Kasumi-1 (cell line): ENCODE results near the gene ZSCAN10.

Experiments used
- DNase-seq, 2 experiments: peaks; one replicate each; lab custom pipeline; 2025; lab: John Stamatoyannopoulos, UW

The ZSCAN10 gene

GRCh38 chr16:3134338-3135125 is 35.4 kb upstream of the ZSCAN10 start, which contains the start of gene ZNF213:
Gene ZNF213 (plus strand): TSS chr16:3135029. CDS start chr16:3137281, 2,252 bp downstream.
- peak; percentile 91 to 95 for DNase-seq

- no peak for DNase-seq
Measured at GRCh38 chr16:3133844-3134243, 34.8 kb upstream of the ZSCAN10 start.

GRCh38 chr16:3131755-3132377 is 32.8 kb upstream of the ZSCAN10 start:
- DNase-seq = peak in 1 of 2 experiments; percentile 36

GRCh38 chr16:3129137-3130131 is 30.3 kb upstream of the ZSCAN10 start:
- DNase-seq = peak; percentile 78 to 83

- DNase-seq = no peak
Measured at GRCh38 chr16:3127745-3128144, 28.7 kb upstream of the ZSCAN10 start.

GRCh38 chr16:3123986-3124886 is 25.1 kb upstream of the ZSCAN10 start:
- DNase-seq = peak; percentile 85 to 92

- no peak for DNase-seq
Measured at GRCh38 chr16:3122926-3123570, 24.0 kb upstream of the ZSCAN10 start.

- no peak for DNase-seq
Measured at GRCh38 chr16:3121851-3122467, 22.9 kb upstream of the ZSCAN10 start.

GRCh38 chr16:3120435-3120834 is 21.3 kb upstream of the ZSCAN10 start:
- DNase-seq = no peak

- DNase-seq = no peak
Measured at GRCh38 chr16:3119701-3120408, 20.8 kb upstream of the ZSCAN10 start.

GRCh38 chr16:3119286-3119685 is 20.2 kb upstream of the ZSCAN10 start:
- no peak for DNase-seq

- no peak for DNase-seq
Measured at GRCh38 chr16:3118846-3119245, 19.8 kb upstream of the ZSCAN10 start.

GRCh38 chr16:3118204-3118790 is 19.2 kb upstream of the ZSCAN10 start:
- DNase-seq = no peak

- DNase-seq = no peak
Measured at GRCh38 chr16:3115561-3115960, 16.5 kb upstream of the ZSCAN10 start.

- DNase-seq = no peak
Measured at GRCh38 chr16:3115003-3115402, 15.9 kb upstream of the ZSCAN10 start.

- DNase-seq = no peak
Measured at GRCh38 chr16:3113765-3114479, 14.8 kb upstream of the ZSCAN10 start.

GRCh38 chr16:3112881-3113574 is 13.9 kb upstream of the ZSCAN10 start:
- no peak for DNase-seq
